SK-N-SH (cell line): ENCODE data around the gene MTX2. TPM values are rescaled to one million over a fixed set of nuclear protein-coding genes. Genes with fewer than 3 reads are reported as not detected.

Experiments
- CTCF ChIA-PET: fragments of 300-600, 350-600 bp; formaldehyde crosslinking; extraction: SDS; loops from one replicate; lab custom pipeline; 2021; lab: Yijun Ruan, JAX
- POLR2A ChIA-PET: fragments of 350-600 bp; sonication (Branson Sonifier 250); formaldehyde crosslinking; extraction: SDS; loops from one replicate; lab custom pipeline; 2020; ENCODE audit warnings: antibody characterized with exemption, inconsistent platforms; lab: Yijun Ruan, JAX
- DNase-seq: peaks from one replicate; pipeline ENCODE4 v3.0.0; 2012
- H2AFZ ChIP-seq: fragments of 200-600 bp; sonication (generic); 2 replicates; pipeline ENCODE4 v1.8.1; 2016; ENCODE audit warnings: antibody characterized with exemption, mild to moderate bottlenecking, low read depth
- H3F3A ChIP-seq: fragments of 200-600 bp; sonication (generic); replicated peaks from 2 replicates; pipeline ENCODE3; 2016; ENCODE audit warnings: antibody characterized with exemption, mild to moderate bottlenecking; ENCODE audit not compliant: insufficient read depth
- H3K27ac ChIP-seq, 2 experiments: fragments of 200-500 bp in 1 of 2; fragments of 200-600 bp in 1 of 2; sonication (Bioruptor generic) in 1 of 2; sonication (generic), shearing (Covaris generic) in 1 of 2; 2 replicates each; pipeline versions ENCODE4 v1.5.1 to v1.6.1; 2014 to 2016; ENCODE audit warnings: low read depth in 2 of 2, inconsistent platforms in 1 of 2, low read length in 1 of 2, mild to moderate bottlenecking in 1 of 2, mixed read lengths in 1 of 2
- H3K27me3 ChIP-seq: fragments of 200-600 bp; sonication (generic), shearing (Covaris generic); 2 replicates; pipeline ENCODE4 v1.6.1; 2016; ENCODE audit warnings: mixed run types; ENCODE audit not compliant: insufficient read depth
- H3K36me3 ChIP-seq, 2 experiments: fragments of 200-500 bp in 1 of 2; fragments of 200-600 bp in 1 of 2; sonication (Bioruptor generic) in 1 of 2; sonication (generic) in 1 of 2; replicated peaks in 1 of 2; 2 replicates each; pipeline versions ENCODE3 to v1.5.1; 2014 to 2016; ENCODE audit warnings: low read length in 1 of 2, mild to moderate bottlenecking in 1 of 2; ENCODE audit not compliant: insufficient read depth in 2 of 2, control insufficient read depth in 1 of 2
- H3K4me1 ChIP-seq, 2 experiments: fragments of 200-500 bp in 1 of 2; fragments of 200-600 bp in 1 of 2; sonication (Bioruptor generic) in 1 of 2; sonication (generic), shearing (Covaris generic) in 1 of 2; 2 replicates each; pipeline versions ENCODE4 v1.5.1 to v1.6.1; 2014 to 2016; ENCODE audit warnings: low read depth in 1 of 2, low read length in 1 of 2, mixed run types in 1 of 2; ENCODE audit not compliant: insufficient read depth in 2 of 2, control insufficient read depth in 1 of 2
- H3K4me2 ChIP-seq: fragments of 200-600 bp; sonication (generic), shearing (Covaris generic); 2 replicates; pipeline ENCODE4 v1.6.1; 2017; ENCODE audit warnings: mixed run types
- H3K4me3 ChIP-seq, 2 experiments: fragments of 200-500 bp in 1 of 2; fragments of 200-600 bp in 1 of 2; sonication (Bioruptor generic) in 1 of 2; sonication (generic), shearing (Covaris generic) in 1 of 2; 2 replicates each; pipeline versions ENCODE4 v1.5.1 to v1.8.1; 2014 to 2016; ENCODE audit warnings: low read depth in 2 of 2, inconsistent platforms in 1 of 2, low read length in 1 of 2, mild to moderate bottlenecking in 1 of 2, mixed read lengths in 1 of 2, moderate library complexity in 1 of 2
- H3K79me2 ChIP-seq: fragments of 200-600 bp; sonication (generic); 2 replicates; pipeline ENCODE4 v1.8.1; 2017; ENCODE audit warnings: mild to moderate bottlenecking; ENCODE audit not compliant: insufficient read depth
- H3K9ac ChIP-seq: fragments of 200-600 bp; sonication (generic); 2 replicates; pipeline ENCODE4 v1.6.1; 2017; ENCODE audit warnings: mixed run types
- H3K9me2 ChIP-seq: fragments of 200-600 bp; sonication (generic); 2 replicates; pipeline ENCODE4 v1.6.1; 2017; ENCODE audit warnings: mixed run types
- H3K9me3 ChIP-seq: fragments of 200-600 bp; sonication (generic); 2 replicates; pipeline ENCODE4 v1.6.1; 2017; ENCODE audit warnings: mixed run types, mild to moderate bottlenecking, moderate library complexity
- H4K20me1 ChIP-seq: fragments of 200-600 bp; sonication (generic); 2 replicates; pipeline ENCODE4 v1.6.1; 2017; ENCODE audit warnings: mild to moderate bottlenecking, mixed run types; ENCODE audit not compliant: insufficient read depth
- EP300 ChIP-seq, 2 experiments: IDR thresholded peaks; 2 replicates each; pipeline versions ENCODE4 v1.4.0 to v1.6.1; 2012; ENCODE audit warnings: borderline replicate concordance in 1 of 2, low read depth in 1 of 2, low read length in 1 of 2
- EZH2phosphoT487 ChIP-seq: fragments of 200-600 bp; sonication (generic); IDR thresholded peaks from 2 replicates; pipeline ENCODE4 v1.6.1; 2017; ENCODE audit warnings: low read depth, mixed run types, mild to moderate bottlenecking, antibody characterized with exemption, moderate library complexity, borderline replicate concordance
- FOSL2 ChIP-seq: IDR thresholded peaks from 2 replicates; pipeline ENCODE4 v1.4.0; 2012; ENCODE audit warnings: low read depth, mild to moderate bottlenecking, moderate library complexity, borderline replicate concordance
- FOXJ3 ChIP-seq: sonication (generic); formaldehyde crosslinking; IDR thresholded peaks from 2 replicates; pipeline ENCODE4 v1.5.1; 2020; ENCODE audit warnings: mild to moderate bottlenecking, missing genetic modification reagents
- FOXM1 ChIP-seq: IDR thresholded peaks from 2 replicates; pipeline ENCODE4 v1.4.0; 2012; ENCODE audit warnings: low read depth, mild to moderate bottlenecking
- GATA2 ChIP-seq: sonication (generic); formaldehyde crosslinking; IDR thresholded peaks from 2 replicates; pipeline ENCODE4 v1.5.0; 2020; ENCODE audit warnings: mild to moderate bottlenecking, missing genetic modification reagents
- POLR2AphosphoS5 ChIP-seq: IDR thresholded peaks from 2 replicates; pipeline ENCODE4 v1.6.1; 2012; ENCODE audit warnings: low read depth, low read length
- REST ChIP-seq: IDR thresholded peaks from 2 replicates; pipeline ENCODE4 v1.6.1; 2012; ENCODE audit warnings: mild to moderate bottlenecking, low read depth, low read length, moderate library complexity
- RXRA ChIP-seq: IDR thresholded peaks from 2 replicates; pipeline ENCODE4 v1.4.0; 2012; ENCODE audit warnings: low read depth, mild to moderate bottlenecking, borderline replicate concordance
- SIN3A ChIP-seq: IDR thresholded peaks from 2 replicates; pipeline ENCODE4 v1.6.1; 2012; ENCODE audit warnings: low read depth, mild to moderate bottlenecking, low read length, moderate library complexity, borderline replicate concordance
- WGBS: methylation state at CpG from one replicate; pipeline ENCODE4 v1.1.6; 2017; ENCODE audit warnings: low lambda C conversion rate; 5-methylcytosine and 5-hydroxymethylcytosine counted together
- polyA plus RNA-seq, 3 experiments: library from polyadenylated mRNA; depleted of rRNA; stranded (reverse); fragments of >200 nt; gene quantifications; 2 replicates each; pipeline ENCODE4 v1.2.3, GENCODE V29; 2012
- TF ChIP-seq, protein P1 (sequence below): fragments of 150-350 bp; IDR thresholded peaks from 2 replicates; pipeline ENCODE4 v1.6.1; 2017; ENCODE audit warnings: antibody characterized with exemption, low read length, low read depth, borderline replicate concordance

The MTX2 gene
- polyA plus RNA-seq, 1 of the 3 experiments (the other 2 are of a cell fraction) = 44.4 TPM

DNA sequence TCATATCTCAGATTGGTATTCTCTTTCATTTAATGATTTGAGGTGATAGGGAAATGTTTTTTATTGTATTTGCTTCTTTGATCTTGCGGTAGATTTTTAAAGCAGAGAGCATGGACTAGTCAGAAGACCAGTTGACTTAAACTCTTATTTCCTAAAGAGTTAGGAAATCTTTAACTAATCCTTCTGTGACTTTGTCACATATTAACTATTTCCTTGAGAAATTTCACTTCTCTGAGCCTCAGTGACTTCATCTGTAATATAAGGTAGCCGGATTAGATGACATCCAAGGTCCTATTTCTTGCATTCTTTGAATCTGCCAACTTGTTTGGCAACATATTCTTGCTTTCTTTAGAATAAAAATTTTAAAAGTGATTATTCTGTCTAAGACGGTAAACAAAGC lies 55.6 kb downstream of the MTX2 start:
- Histone ChIP-seq H2AFZ (no peak overlapping the region), H3K4me1 (no peaks in the 10 kb centered on the region; a peak in 2 of 4 replicates), H3K4me3 (no peak overlapping the region), H3K27me3 (no peaks in the 10 kb centered on the region), H3K9ac (no peak overlapping the region), H3K36me3 (peaks cover 31 to 37% of the 10 kb centered on the region in 2 experiments), H4K20me1 (no peaks in the 10 kb centered on the region), H3K79me2 (0 out of 2 replicates have a peak, but pooled peaks cover 16% of the 10 kb centered on the region), H3K4me2 (no peak overlapping the region), H3K9me3 (no peaks in the 10 kb centered on the region), H3K9me2 (no peaks in the 10 kb centered on the region; the same call in 1 of the 2 replicates), H3K27ac (no peak overlapping the region), H3F3A (no peaks in the 10 kb centered on the region)
- no peak for DNase-seq
- CTCF ChIA-PET = no interaction called here
- POLR2A ChIA-PET = no interaction called here
- 81% methylated on average over 3 of the region's 3 CpGs for WGBS
- TF ChIP-seq SIN3A (no peak), GATA2 (no peak), RXRA (no peak), EP300 (IDR thresholded peaks at IDR 0.05; ENCODE audit: borderline replicate concordance in 1 of 2, low read depth in 1 of 2, low read length in 1 of 2) (no peak), POLR2AphosphoS5 (no peak), FOXJ3 (no peak), EZH2phosphoT487 (no peak), REST (no peak), FOSL2 (no peak)
- TF ChIP-seq, protein P1, sequence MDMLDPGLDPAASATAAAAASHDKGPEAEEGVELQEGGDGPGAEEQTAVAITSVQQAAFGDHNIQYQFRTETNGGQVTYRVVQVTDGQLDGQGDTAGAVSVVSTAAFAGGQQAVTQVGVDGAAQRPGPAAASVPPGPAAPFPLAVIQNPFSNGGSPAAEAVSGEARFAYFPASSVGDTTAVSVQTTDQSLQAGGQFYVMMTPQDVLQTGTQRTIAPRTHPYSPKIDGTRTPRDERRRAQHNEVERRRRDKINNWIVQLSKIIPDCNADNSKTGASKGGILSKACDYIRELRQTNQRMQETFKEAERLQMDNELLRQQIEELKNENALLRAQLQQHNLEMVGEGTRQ = no peak

GRCh38 chr2:176325732-176326131 lies 56.5 kb downstream of the MTX2 start:
- DNase-seq = no peak
- TF ChIP-seq POLR2AphosphoS5 = no peak
- no peak for TF ChIP-seq FOXM1
- TF ChIP-seq FOSL2 = no peak
- no peaks in the 10 kb centered on the region; the same call in 1 of the 2 replicates for H3K9me2 ChIP-seq
- no peaks in the 10 kb centered on the region for H3K27me3 ChIP-seq
- H3K27ac ChIP-seq = peak overlapping the region in 1 of 2 experiments; percentile 19; a peak in 1 of 4 replicates
- no peaks in the 10 kb centered on the region; a peak in 2 of 4 replicates for H3K4me1 ChIP-seq
- ChIA-PET POLR2A (no interaction called here), CTCF (interaction anchor here (1.0 to 1.1 kb wide), 2 partner anchors 20 to 327 kb away, joined by 3 read pairs; no protein-coding TSS in a partner anchor)
- no peaks in the 10 kb centered on the region for H3K9me3 ChIP-seq
- no peaks in the 10 kb centered on the region for H4K20me1 ChIP-seq
- H3K4me2 ChIP-seq = no peak overlapping the region
- H3K9ac ChIP-seq = no peak overlapping the region
- H3K79me2 ChIP-seq = 0 out of 2 replicates have a peak, but pooled peaks cover 16% of the 10 kb centered on the region
- H3F3A ChIP-seq = no peaks in the 10 kb centered on the region
- no peak overlapping the region for H2AFZ ChIP-seq
- H3K4me3 ChIP-seq = no peak overlapping the region
- peaks cover 36 to 38% of the 10 kb centered on the region in 2 experiments for H3K36me3 ChIP-seq
- WGBS = 71% methylated on average over 1 of the region's 1 CpG
